ENCODE measurements around the gene HDDC3.

DNA sequence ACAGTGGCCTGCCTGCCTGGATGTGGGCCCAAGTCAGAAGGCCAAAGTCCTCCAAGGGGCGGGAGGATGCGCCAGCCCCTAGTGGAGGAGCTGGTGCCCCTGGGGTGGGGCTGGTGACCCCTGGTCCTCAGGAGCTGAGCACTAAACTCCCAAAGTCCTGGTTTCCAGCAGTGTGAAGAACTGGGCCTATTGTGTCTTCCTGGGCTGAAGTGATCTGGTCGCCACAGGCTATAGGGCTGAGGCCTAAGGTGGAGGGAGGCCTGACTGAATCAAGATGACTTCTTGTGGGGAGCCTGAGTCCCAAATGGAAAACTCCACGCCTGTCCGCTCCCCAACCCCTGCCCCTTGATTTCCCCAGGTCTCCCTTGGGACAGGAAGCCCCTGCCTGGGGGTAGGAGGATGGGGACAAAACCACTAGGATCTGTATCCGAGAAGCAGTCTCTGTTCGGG is 48.8 kb downstream of the HDDC3 start:
- TF ChIP-seq, protein P1, sequence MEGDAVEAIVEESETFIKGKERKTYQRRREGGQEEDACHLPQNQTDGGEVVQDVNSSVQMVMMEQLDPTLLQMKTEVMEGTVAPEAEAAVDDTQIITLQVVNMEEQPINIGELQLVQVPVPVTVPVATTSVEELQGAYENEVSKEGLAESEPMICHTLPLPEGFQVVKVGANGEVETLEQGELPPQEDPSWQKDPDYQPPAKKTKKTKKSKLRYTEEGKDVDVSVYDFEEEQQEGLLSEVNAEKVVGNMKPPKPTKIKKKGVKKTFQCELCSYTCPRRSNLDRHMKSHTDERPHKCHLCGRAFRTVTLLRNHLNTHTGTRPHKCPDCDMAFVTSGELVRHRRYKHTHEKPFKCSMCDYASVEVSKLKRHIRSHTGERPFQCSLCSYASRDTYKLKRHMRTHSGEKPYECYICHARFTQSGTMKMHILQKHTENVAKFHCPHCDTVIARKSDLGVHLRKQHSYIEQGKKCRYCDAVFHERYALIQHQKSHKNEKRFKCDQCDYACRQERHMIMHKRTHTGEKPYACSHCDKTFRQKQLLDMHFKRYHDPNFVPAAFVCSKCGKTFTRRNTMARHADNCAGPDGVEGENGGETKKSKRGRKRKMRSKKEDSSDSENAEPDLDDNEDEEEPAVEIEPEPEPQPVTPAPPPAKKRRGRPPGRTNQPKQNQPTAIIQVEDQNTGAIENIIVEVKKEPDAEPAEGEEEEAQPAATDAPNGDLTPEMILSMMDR (IDR thresholded peaks at IDR 0.05), result no peak
- TF ChIP-seq POLR2A (IDR thresholded peaks at IDR 0.05), result no peak

Measured in right lobe of liver (tissue), 4 donors.